Omental fat pad (tissue), 4 donors: ENCODE results near the gene ZNF20. TPM values are rescaled to one million over a fixed set of nuclear protein-coding genes. Genes with fewer than 3 reads are reported as not detected.

ENCODE experiments used
- ATAC-seq: fragments of 150-250 bp; one replicate; pipeline ENCODE4 v1.9.1; 2016; ENCODE audit warnings: mild to moderate bottlenecking, moderate library complexity; ENCODE audit not compliant: low FRiP score
- DNase-seq: peaks from one replicate; pipeline ENCODE4 v3.0.0-alpha.2; 2019; ENCODE audit warnings: low spot score
- total RNA-seq, 4 donors: library from RNA; depleted of rRNA; stranded (reverse); fragments of >200 nt; gene quantifications; one replicate each; pipeline ENCODE4 v1.1.0, GENCODE V29; 2016
- TF ChIP-seq, protein P1 (sequence below), 3 donors: fragments of 450-650 bp; IDR thresholded peaks; one replicate each; pipeline ENCODE4 v1.5.1; 2016 to 2017; ENCODE audit warnings: antibody characterized with exemption in 3 of 3, mild to moderate bottlenecking in 3 of 3, moderate library complexity in 2 of 3

ZNF20 gene
- total RNA-seq, 4 donors from 2014 or later: 1.7 to 4.5 (median 2.4) TPM

GRCh38 chr19:12140545-12141404 lies 625 bp upstream of the ZNF20 start:
- peak; percentile 86 for DNase-seq
- peak; percentile 81 for ATAC-seq
- TF ChIP-seq, protein P1, sequence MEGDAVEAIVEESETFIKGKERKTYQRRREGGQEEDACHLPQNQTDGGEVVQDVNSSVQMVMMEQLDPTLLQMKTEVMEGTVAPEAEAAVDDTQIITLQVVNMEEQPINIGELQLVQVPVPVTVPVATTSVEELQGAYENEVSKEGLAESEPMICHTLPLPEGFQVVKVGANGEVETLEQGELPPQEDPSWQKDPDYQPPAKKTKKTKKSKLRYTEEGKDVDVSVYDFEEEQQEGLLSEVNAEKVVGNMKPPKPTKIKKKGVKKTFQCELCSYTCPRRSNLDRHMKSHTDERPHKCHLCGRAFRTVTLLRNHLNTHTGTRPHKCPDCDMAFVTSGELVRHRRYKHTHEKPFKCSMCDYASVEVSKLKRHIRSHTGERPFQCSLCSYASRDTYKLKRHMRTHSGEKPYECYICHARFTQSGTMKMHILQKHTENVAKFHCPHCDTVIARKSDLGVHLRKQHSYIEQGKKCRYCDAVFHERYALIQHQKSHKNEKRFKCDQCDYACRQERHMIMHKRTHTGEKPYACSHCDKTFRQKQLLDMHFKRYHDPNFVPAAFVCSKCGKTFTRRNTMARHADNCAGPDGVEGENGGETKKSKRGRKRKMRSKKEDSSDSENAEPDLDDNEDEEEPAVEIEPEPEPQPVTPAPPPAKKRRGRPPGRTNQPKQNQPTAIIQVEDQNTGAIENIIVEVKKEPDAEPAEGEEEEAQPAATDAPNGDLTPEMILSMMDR (IDR thresholded peaks at IDR 0.05): peak in 1 of 3 donors; percentile 68

GRCh38 chr19:12139269-12139668 lies 881 bp downstream of the ZNF20 start:
- TF ChIP-seq, protein P1 (IDR thresholded peaks at IDR 0.05): no peak
- no peak for ATAC-seq
- DNase-seq: no peak

GRCh38 chr19:12137221-12137940 lies 2.8 kb downstream of the ZNF20 start:
- TF ChIP-seq, protein P1 (IDR thresholded peaks at IDR 0.05): no peak
- DNase-seq (no peak), ATAC-seq (no peak)

GRCh38 chr19:12133069-12133468 lies 7.1 kb downstream of the ZNF20 start:
- TF ChIP-seq, protein P1 (IDR thresholded peaks at IDR 0.05): no peak
- ATAC-seq (no peak), DNase-seq (no peak)

DNA sequence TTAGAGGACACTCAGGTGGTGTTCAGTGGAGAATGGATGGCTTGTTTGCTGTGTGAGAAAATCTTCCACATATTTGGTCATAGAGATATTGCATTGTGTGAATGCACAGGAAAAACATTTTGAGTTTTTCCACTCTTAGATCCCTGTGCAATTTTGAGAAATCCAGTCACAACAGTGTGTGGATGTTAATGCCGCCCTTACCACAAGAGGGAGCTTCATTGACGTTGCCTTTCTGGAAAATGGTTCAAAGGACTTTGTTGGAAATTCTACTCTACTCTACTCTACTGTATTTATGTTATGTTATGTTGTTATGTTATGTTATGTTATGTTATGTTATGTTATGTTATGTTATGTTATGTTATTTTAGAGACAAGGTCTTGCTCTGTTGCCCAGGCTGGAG lies 13.4 kb downstream of the ZNF20 start:
- ATAC-seq (no peak), DNase-seq (no peak)
- TF ChIP-seq, protein P1 (IDR thresholded peaks at IDR 0.05): no peak

- DNase-seq (no peak), ATAC-seq (no peak)
These were observed 22.8 kb downstream of the ZNF20 start for GRCh38 chr19:12117201-12117970.

More at GRCh38 chr19:12117201-12117970, 22.8 kb downstream of the ZNF20 start:
- TF ChIP-seq, protein P1 (IDR thresholded peaks at IDR 0.05): no peak
